ENCODE data around the gene SCYGR4.

GRCh38 chr2:227578642-227579041 is 38.7 kb upstream of the SCYGR4 start:
- TF ChIP-seq CTCF (IDR thresholded peaks at IDR 0.05; ENCODE audit: low read depth, low read length) (peak; percentile 36; the same call in 1 of the 2 replicates), EZH2phosphoT487 (IDR thresholded peaks at IDR 0.05; ENCODE audit: low read depth) (no peak)
